GM13977 (cell line): ENCODE data around the gene TRIM61.
"Not testable (repeated sequence)": the region's sequence is repeated elsewhere in the genome, so short reads cannot be mapped to it uniquely, and the experiment has no call there.

ENCODE experiments used
- DNase-seq: peaks from one replicate; pipeline ENCODE4 v3.0.0; 2012; ENCODE audit warnings: low spot score
- in situ Hi-C: fragments of 300-500 bp; cut with MboI; formaldehyde crosslinking; loops from one replicate; pipeline ENCODE4 v1.12.0; 2022; ENCODE audit warnings: low sequenced_read_pairs, low pct_unique_long_range_greater_than_20kb, mixed read lengths, inconsistent platforms; ENCODE audit not compliant: unreplicated experiment
- TF ChIP-seq, protein P1 (sequence below): IDR thresholded peaks from 2 replicates; pipeline ENCODE4 v1.5.1; 2012; ENCODE audit warnings: mild to moderate bottlenecking, control low read depth; ENCODE audit not compliant: insufficient read depth; ENCODE audit errors: extremely low read depth, missing control alignments

TRIM61 gene

DNA sequence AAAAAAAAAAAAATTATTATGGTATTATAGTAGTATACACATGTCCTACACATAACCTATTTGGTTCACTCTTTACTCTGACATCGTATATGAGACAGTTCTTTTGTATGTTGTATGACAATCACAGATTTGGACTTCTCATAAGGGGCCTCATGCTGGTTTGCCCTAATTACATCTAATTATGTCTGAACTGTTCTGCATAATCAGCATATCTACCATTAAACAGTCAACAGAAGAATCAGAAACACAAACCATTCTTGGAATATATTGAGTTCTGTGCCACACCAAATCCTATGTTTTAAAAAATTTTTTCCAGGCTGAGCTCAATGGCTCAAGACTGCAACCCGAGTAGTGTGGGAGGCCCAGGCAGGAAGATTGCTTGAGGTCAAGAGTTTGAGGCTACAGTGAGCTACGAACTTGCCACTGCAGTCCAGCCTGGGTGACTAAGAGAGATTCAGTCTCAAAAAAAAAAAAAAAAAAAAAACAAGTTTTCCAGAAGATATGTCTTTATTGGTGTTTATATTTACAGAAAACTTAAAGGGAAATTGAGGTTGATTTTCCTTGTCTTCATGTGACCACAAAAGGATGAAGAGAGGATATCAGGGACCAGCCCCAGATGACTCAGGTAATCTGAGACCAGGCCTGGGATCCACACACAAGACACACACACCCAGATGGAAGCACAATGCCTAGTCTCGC, 22.2 kb downstream of the TRIM61 start:
- TF ChIP-seq, protein P1, sequence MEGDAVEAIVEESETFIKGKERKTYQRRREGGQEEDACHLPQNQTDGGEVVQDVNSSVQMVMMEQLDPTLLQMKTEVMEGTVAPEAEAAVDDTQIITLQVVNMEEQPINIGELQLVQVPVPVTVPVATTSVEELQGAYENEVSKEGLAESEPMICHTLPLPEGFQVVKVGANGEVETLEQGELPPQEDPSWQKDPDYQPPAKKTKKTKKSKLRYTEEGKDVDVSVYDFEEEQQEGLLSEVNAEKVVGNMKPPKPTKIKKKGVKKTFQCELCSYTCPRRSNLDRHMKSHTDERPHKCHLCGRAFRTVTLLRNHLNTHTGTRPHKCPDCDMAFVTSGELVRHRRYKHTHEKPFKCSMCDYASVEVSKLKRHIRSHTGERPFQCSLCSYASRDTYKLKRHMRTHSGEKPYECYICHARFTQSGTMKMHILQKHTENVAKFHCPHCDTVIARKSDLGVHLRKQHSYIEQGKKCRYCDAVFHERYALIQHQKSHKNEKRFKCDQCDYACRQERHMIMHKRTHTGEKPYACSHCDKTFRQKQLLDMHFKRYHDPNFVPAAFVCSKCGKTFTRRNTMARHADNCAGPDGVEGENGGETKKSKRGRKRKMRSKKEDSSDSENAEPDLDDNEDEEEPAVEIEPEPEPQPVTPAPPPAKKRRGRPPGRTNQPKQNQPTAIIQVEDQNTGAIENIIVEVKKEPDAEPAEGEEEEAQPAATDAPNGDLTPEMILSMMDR: no peak
- in situ Hi-C loops: no loop called here
- DNase-seq: no peak

DNA sequence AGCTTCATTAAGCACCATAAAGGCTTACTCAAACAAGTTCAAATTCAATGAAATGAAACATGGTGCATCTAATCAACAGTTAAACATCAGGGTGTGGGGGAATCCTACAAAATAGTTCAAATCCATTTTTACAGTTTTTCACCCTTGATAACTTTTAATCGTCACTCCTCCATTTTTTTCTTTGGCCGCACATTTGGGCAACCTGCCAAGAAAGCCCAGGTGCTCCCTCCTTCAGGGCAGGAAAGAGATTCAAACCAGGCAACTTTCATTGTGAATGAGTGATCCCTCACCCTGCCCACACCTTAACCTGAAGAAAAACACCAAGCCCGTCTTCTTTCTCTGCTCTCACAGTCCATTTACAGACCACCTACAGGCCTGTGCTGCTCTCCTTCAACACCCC, 24.9 kb downstream of the TRIM61 start:
- TF ChIP-seq, protein P1: no peak
- in situ Hi-C loops: no loop called here
- no peak for DNase-seq

DNA sequence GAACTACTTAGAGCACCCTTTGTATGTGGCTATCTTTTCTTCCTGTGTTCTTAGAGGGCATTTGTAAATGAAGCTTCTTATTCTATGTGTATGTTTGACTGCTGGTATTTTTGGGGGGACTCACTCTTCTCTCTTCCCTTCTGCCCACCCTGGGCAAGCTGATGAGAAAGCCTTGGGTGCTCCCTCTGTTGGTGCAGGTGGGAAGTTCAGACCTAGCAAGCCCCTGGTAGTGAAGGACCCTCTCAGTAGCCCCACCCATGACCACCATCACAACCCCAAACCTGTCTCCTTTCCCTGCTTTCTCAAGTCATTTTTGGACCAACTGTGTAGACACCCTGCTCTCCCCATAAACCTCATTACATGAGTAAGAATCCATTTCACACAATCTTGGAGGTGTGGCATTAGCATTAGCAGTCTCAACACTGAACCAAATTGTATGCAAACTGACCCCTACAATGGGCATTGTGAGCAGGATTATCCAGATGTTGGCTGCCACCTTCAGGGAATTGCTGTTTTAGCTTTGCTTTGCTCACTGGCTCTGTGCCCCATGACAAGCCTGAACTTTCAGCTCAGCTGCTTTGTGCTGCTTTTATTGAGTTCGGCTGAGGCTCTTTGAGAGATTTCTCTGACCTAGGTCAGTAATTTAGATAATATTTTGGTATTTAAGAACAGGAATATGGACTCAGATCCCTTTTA, 27.9 kb downstream of the TRIM61 start:
- TF ChIP-seq, protein P1: peak; percentile 36
- in situ Hi-C loops: no loop called here
- no peak for DNase-seq

DNA sequence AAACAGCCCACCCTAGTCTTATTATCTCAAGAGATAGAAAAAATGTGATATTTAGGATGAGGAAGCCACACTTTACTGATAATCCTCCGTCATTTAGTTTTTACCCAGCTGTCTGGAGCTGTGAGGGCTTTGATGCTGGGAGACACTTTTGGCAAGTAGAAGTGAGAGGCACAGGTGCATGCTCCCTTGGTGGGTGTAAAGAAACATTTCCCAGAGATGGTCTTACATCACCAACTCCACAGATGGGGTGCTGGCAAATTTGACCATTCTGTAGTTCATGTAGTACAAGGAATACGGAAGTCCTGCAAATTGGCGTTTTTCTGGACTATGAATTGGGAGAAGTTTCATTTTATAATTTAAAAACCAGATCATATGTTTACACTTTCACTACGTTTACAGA, 28.5 kb downstream of the TRIM61 start:
- TF ChIP-seq, protein P1: no peak
- in situ Hi-C loops: no loop called here
- DNase-seq: no peak

DNA sequence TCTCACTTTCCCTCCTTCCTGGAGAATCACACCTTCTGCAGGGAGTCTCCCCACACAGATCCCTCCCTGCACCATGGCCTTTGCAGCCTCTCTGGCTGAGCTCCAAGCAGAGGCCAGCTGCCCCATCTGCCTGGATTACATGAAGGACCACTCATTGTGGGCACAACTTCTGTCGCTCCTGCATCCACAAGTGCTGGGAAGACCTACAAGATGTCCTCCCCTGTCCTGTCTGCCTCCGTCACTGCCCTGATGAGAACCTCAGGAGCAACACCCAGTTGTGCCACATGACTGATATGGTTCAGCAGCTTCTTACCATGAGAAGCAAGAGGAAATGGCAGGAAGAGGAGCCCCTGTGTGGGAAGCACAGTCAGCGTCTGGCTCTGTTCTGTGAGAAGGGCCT, 29.5 kb downstream of the TRIM61 start:
- DNase-seq, in situ Hi-C loops: not testable (repeated sequence)

DNA sequence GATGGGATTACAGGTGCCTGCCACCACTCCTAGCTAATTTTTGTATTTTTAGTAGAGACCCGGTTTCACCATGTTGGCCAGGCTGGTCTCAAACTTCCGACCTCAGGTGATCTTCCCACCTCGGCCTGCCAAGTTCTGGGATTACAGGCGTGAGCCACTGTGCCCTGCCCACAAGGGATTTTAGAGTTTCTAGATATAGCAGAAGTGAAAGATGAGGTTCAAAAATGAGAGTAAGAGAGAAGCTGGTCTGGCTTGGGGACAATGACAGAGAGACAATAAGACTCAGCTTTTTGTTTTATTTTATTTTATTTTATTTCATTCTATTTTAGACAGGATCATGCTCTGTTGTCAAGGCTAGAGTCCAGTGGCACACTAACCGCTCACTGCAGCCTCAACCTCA, 30.6 kb downstream of the TRIM61 start:
- no peak for DNase-seq
- TF ChIP-seq, protein P1: no peak
- in situ Hi-C loops: no loop called here

DNA sequence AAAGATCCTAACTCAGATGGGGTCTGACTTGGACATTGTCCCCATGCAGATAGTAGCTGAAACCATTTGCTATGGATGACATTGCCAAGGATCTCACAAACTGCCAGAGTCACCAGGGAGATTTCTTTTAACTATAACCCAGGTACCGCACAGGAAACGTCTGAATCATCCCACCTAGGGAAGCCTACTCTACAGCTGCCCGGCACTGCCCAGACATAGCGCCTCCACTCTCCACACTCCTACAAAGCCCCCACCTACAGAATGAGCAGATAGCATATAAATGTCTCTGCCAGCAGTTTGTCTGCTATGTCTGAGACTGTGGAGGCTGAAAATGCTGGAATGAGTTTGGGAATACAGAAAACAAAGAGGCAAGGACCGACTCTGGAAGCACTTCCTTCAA, 32.3 kb downstream of the TRIM61 start:
- TF ChIP-seq, protein P1: no peak
- in situ Hi-C loops: no loop called here

More for the DNA sequence above, 32.3 kb downstream of the TRIM61 start:
- no peak for DNase-seq
